Sigmoid colon (tissue), 4 donors: ENCODE data around the gene MEGF8.

Source experiments
- CTCF ChIP-seq, 4 experiments: fragments of 450-650 bp in 3 of 4; fragments of 200-600 bp in 1 of 4; IDR thresholded peaks; one replicate each; pipeline ENCODE4 v1.5.1; 2016 to 2019; ENCODE audit warnings: antibody characterized with exemption in 4 of 4, mild to moderate bottlenecking in 3 of 4, moderate library complexity in 2 of 4
- POLR2AphosphoS5 ChIP-seq, 4 donors: sonication (generic); formaldehyde crosslinking; IDR thresholded peaks; one replicate each; pipeline ENCODE4 v1.6.1; 2017; ENCODE audit warnings: antibody characterized with exemption in 4 of 4

GRCh38 chr19:42285541-42285941 is 39.9 kb upstream of the MEGF8 start:
- TF ChIP-seq CTCF (IDR thresholded peaks at IDR 0.05) (no peak), POLR2AphosphoS5 (IDR thresholded peaks at IDR 0.05) (no peak)
